Urothelium cell line (cell line): Measurements from ENCODE around the gene GPER1.
"Not testable (repeated sequence)": the region's sequence is repeated elsewhere in the genome, so short reads cannot be mapped to it uniquely, and the experiment has no call there.

Experiments used
- DNase-seq: peaks from one replicate; pipeline ENCODE4 v3.0.0; 2011; ENCODE audit warnings: low spot score, mixed read lengths
- FAIRE-seq: peaks from 2 replicates; lab custom pipeline; 2011; peaks lifted over from hg19 to GRCh38; lab: Jason Lieb, UNC

The GPER1 gene

GRCh38 chr7:1068013-1068412 lies 19.9 kb upstream of the GPER1 start:
- FAIRE-seq = peak; percentile 82
- DNase-seq = no peak

- FAIRE-seq (peak; percentile 61), DNase-seq (no peak)
These were observed 19.3 kb upstream of the GPER1 start for GRCh38 chr7:1068619-1069018.

- FAIRE-seq = peak; percentile 100
- no peak for DNase-seq
These were observed 17.3 kb upstream of the GPER1 start for GRCh38 chr7:1070544-1071011.

- DNase-seq (no peak), FAIRE-seq (peak; percentile 71)
These were observed 16.1 kb upstream of the GPER1 start for GRCh38 chr7:1071731-1072254.

- FAIRE-seq (peak; percentile 91), DNase-seq (no peak)
These were observed 14.6 kb upstream of the GPER1 start for GRCh38 chr7:1073142-1073977.

GRCh38 chr7:1074018-1074417 lies 13.9 kb upstream of the GPER1 start:
- not testable (repeated sequence) for FAIRE-seq, DNase-seq

- no peak for DNase-seq
- FAIRE-seq = peak; percentile 61
These were observed 13.1 kb upstream of the GPER1 start for GRCh38 chr7:1074593-1075431.

- DNase-seq = no peak
- FAIRE-seq = no peak
These were observed 11.5 kb upstream of the GPER1 start for GRCh38 chr7:1076184-1077072.

GRCh38 chr7:1078519-1078918 lies 9.4 kb upstream of the GPER1 start:
- DNase-seq (no peak), FAIRE-seq (no peak)

GRCh38 chr7:1078985-1079384 lies 8.9 kb upstream of the GPER1 start:
- FAIRE-seq (no peak), DNase-seq (no peak)

- no peak for DNase-seq
- peak; percentile 32 for FAIRE-seq
These were observed 8.4 kb upstream of the GPER1 start for GRCh38 chr7:1079546-1079945.

- FAIRE-seq (peak; percentile 97), DNase-seq (no peak)
These were observed 7.5 kb upstream of the GPER1 start for GRCh38 chr7:1080252-1080920.

GRCh38 chr7:1080921-1081255 lies 7.0 kb upstream of the GPER1 start:
- FAIRE-seq = no peak
- no peak for DNase-seq

- no peak for FAIRE-seq
- DNase-seq = no peak
These were observed 6.6 kb upstream of the GPER1 start for GRCh38 chr7:1081336-1081735.

GRCh38 chr7:1081931-1082401 lies 5.9 kb upstream of the GPER1 start:
- DNase-seq (no peak), FAIRE-seq (peak; percentile 98)

- no peak for DNase-seq
- FAIRE-seq = peak; percentile 98
These were observed 3.9 kb upstream of the GPER1 start for GRCh38 chr7:1083729-1084657.

- peak; percentile 92 for FAIRE-seq
- no peak for DNase-seq
These were observed 2.6 kb upstream of the GPER1 start for GRCh38 chr7:1085266-1085665.

- peak; percentile 13 for FAIRE-seq
- DNase-seq = no peak
These were observed 1.9 kb upstream of the GPER1 start for GRCh38 chr7:1085910-1086421.
